Nephron progenitor cell (in vitro differentiated cells): ENCODE data around the gene SIGLEC7.
A peak's percentile ranks its signal among the peaks of the same experiment; 100 is the strongest.

Source experiments
- DNase-seq: peaks from one replicate; pipeline ENCODE4 v3.0.0; 2021
- H3K27ac Mint-ChIP-seq: 2 replicates; pipeline ENCODE4 v1.8.0; 2021; ENCODE audit warnings: mild to moderate bottlenecking, moderate library complexity, mixed read lengths
- H3K27me3 Mint-ChIP-seq: 2 replicates; pipeline ENCODE4 v1.8.0; 2021; ENCODE audit warnings: mild to moderate bottlenecking, low read depth, mixed read lengths; ENCODE audit not compliant: poor library complexity
- H3K36me3 Mint-ChIP-seq: 2 replicates; pipeline ENCODE4 v1.8.0; 2021; ENCODE audit warnings: low read depth, mixed read lengths
- H3K4me1 Mint-ChIP-seq: 2 replicates; pipeline ENCODE4 v1.8.0; 2021; ENCODE audit warnings: mixed read lengths
- H3K4me3 Mint-ChIP-seq: 2 replicates; pipeline ENCODE4 v1.8.0; 2021; ENCODE audit warnings: mild to moderate bottlenecking, moderate library complexity, mixed read lengths
- H3K9me3 Mint-ChIP-seq: 2 replicates; pipeline ENCODE4 v1.8.0; 2021; ENCODE audit warnings: mild to moderate bottlenecking, moderate library complexity, mixed read lengths
- CTCF ChIP-seq: fragments of 200-600 bp; sonication (generic); IDR thresholded peaks from 2 replicates; pipeline ENCODE4 v1.5.0; 2021; ENCODE audit warnings: antibody characterized with exemption

SIGLEC7 gene

GRCh38 chr19:51101171-51101865 lies 40.8 kb upstream of the SIGLEC7 start:
- H3K27me3 Mint-ChIP-seq: peaks cover 4% of the 10 kb centered on the region
- H3K9me3 Mint-ChIP-seq: no peaks in the 10 kb centered on the region
- H3K4me1 Mint-ChIP-seq: no peaks in the 10 kb centered on the region
- H3K27ac Mint-ChIP-seq: peak overlapping the region; percentile 24
- no peak for DNase-seq
- no peak for TF ChIP-seq CTCF
- peaks cover 23% of the 10 kb centered on the region for H3K36me3 Mint-ChIP-seq
- H3K4me3 Mint-ChIP-seq: no peak overlapping the region

GRCh38 chr19:51102991-51103390 lies 39.1 kb upstream of the SIGLEC7 start:
- peaks cover 12% of the 10 kb centered on the region for H3K4me1 Mint-ChIP-seq
- H3K36me3 Mint-ChIP-seq: peaks cover 23% of the 10 kb centered on the region
- no peak overlapping the region for H3K4me3 Mint-ChIP-seq
- no peaks in the 10 kb centered on the region for H3K9me3 Mint-ChIP-seq
- TF ChIP-seq CTCF: no peak
- no peak overlapping the region for H3K27ac Mint-ChIP-seq
- no peak for DNase-seq
- peaks cover 4% of the 10 kb centered on the region for H3K27me3 Mint-ChIP-seq

- Mint-ChIP-seq H3K9me3 (no peaks in the 10 kb centered on the region), H3K36me3 (peaks cover 23% of the 10 kb centered on the region), H3K4me3 (no peak overlapping the region), H3K27ac (no peak overlapping the region), H3K4me1 (peaks cover 17% of the 10 kb centered on the region), H3K27me3 (peaks cover 7% of the 10 kb centered on the region)
- no peak for DNase-seq
- no peak for TF ChIP-seq CTCF
Observed at GRCh38 chr19:51103926-51104341, 38.2 kb upstream of the SIGLEC7 start.

- DNase-seq: no peak
- peaks cover 19% of the 10 kb centered on the region for H3K36me3 Mint-ChIP-seq
- peaks cover 7% of the 10 kb centered on the region for H3K27me3 Mint-ChIP-seq
- peak overlapping the region; percentile 50 for H3K27ac Mint-ChIP-seq
- H3K4me1 Mint-ChIP-seq: peaks cover 17% of the 10 kb centered on the region
- peak overlapping the region; percentile 94 for H3K4me3 Mint-ChIP-seq
- H3K9me3 Mint-ChIP-seq: no peaks in the 10 kb centered on the region
- no peak for TF ChIP-seq CTCF
Observed at GRCh38 chr19:51107406-51108065, 34.6 kb upstream of the SIGLEC7 start.

- no peaks in the 10 kb centered on the region for H3K9me3 Mint-ChIP-seq
- peak within 1 kb of the TSS; percentile 94 for H3K4me3 Mint-ChIP-seq
Observed at GRCh38 chr19:51108066-51108804, 33.9 kb upstream of the SIGLEC7 start, which contains the start of gene CTU1. CTU1 (minus strand) TSS chr19:51108409; CDS start chr19:51104569, 3,840 bp downstream.

More at GRCh38 chr19:51108066-51108804, 33.9 kb upstream of the SIGLEC7 start, which contains the start of gene CTU1:
- H3K27me3 Mint-ChIP-seq: peaks cover 7% of the 10 kb centered on the region
- H3K27ac Mint-ChIP-seq: peak within 1 kb of the TSS; percentile 84
- peaks cover 17% of the 10 kb centered on the region for H3K4me1 Mint-ChIP-seq
- TF ChIP-seq CTCF: no peak
- peaks cover 12% of the 10 kb centered on the region for H3K36me3 Mint-ChIP-seq
- DNase-seq: peak; percentile 97
